NCI-H1436 (cell line): Measurements from ENCODE around the gene RAP2A.

Experiments used
- DNase-seq: peaks from one replicate; lab custom pipeline; 2025; lab: John Stamatoyannopoulos, UW

Gene RAP2A

DNA sequence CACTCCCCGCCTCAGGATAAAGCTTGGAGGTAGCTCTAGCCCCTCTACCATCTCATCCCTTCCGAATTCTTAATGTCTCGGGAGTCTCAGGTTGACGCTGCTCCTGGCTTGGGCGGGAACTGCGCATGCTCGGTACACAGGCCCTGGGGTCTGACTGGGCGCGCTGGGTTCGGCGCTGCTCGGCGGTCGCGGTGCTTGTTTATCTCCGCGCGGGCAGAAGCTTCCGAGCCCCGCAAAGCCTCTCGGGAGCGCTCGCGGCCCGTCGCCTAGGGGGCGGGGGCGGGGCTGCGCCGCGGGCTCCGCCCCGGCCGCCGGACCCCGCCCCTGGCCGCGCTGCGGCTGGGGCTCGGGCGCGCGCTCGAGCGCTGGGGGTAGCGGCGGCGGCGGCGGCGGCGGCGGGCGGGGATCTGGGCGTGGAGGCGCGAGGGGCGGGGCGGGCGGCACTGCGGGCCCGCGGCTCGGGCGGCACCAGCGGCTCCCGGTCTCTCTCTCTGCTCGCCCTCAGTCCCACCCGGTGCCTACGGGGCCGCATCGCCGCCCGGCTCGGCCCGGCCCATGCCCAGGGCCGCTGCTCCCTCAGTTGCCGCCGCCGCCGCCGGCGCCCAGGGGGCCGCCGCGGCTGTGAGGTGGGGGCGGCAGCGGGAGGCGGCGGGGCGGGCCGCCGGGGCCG lies at the start of gene RAP2A:
RAP2A (plus strand) TSS at position 443 of the 670 bp plus-strand sequence. CDS start 302 bp downstream, outside the sequence.
- DNase-seq: peak; percentile 93

DNA sequence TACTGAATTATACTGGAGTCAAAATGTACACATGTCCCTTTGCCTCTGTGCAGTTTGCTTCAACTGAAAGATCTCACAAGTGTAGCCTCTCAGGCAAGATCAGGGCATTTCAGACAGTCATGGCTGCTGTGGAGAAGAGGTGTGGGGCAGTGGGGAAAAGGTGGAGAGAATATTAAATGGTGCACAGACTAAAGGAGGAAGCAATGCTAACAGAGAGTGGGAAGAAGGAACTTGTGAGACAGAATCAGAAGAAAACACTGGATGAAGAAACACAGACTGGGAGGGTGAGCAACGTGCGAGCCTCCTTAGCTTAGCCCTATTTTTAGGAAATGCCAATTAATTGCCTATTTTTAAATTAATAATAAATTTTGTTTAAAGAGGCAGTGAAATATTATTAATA lies 49.6 kb upstream of the RAP2A start:
- no peak for DNase-seq

DNA sequence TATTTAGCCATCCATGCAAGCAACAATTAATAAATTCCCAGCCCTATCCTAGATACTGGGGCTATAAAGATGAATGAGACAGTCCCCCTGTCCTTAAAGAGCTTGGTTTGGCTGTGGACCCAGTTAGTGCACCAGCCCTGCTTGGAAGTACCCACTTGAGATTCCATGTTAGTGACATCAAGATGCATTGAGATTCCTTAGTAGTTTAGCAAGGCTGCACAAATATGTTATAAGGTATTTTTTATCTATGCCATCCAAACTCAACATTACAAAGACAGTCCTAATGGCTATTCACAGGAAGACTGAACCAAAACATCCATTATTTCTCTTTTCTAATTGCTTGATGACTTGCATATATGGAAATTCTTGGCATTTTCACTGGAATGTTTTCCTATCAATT lies 48.8 kb upstream of the RAP2A start:
- no peak for DNase-seq

DNA sequence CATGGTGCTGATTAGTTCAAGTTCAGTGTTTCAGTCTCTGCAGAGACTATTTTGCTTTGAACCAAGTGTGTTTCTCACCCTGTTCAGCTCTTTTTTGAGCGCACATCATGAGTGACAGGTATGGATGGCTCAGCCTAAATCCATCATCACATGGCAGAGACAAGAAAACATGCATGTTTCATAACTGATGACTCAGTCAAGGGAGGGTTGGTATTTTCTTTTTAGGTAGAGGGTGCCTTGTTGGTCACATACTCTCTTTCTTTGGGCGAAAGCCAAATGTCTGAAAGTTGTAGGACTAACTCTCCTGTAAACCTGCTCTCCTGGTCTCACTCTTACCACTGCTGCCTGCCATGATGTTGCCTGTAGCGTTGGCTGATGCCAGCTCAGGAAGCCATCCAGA lies 48.1 kb upstream of the RAP2A start:
- no peak for DNase-seq

DNA sequence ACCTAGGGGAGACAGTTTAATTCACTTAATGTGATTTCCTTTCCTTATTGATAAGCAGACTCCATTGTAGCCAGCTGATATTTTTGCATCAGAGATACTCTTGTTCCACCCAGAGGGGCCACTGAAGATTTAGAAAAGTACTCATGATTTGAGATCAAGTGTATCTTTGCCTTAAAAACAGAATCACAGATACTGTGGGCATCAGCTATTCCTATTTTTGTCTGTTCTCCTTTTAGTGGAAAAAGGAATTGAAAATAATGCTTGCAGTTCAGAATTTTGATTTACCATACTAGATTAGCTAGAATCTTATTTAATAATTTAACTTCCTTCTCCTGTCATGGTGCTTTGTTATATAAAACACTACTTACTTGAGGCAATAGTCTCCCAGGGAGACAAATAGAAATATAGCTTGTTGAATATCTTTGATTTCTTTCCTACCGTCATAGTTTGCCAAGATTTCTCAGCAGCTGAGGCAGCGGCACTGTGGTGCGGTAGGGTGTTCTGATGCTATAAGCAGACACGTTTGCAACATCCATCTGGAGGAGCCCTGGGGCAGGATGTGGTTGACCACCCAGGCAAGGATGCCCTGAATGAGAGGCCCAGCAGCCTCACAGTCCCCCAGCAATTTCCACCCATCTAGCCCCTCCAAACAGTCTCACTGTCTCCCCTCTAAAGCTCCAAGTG lies 47.0 kb upstream of the RAP2A start:
- DNase-seq: no peak

DNA sequence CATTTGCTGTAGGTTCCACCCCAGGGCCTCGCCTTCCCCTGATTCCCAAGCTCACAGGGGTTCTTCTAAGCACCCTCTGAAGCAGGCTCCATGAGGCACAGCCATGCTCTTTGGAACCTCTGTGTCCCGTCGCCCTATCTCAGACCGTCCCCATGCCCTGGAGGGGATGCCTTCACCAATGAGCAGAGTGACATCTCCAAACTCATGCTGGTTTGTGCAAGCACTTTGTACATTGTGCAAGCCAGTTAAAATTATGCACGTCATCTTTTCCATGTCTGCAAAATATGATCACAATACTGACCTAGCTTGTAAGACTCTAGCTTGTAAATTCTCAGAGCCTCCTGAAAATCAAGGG lies 46.5 kb upstream of the RAP2A start:
- DNase-seq: no peak

DNA sequence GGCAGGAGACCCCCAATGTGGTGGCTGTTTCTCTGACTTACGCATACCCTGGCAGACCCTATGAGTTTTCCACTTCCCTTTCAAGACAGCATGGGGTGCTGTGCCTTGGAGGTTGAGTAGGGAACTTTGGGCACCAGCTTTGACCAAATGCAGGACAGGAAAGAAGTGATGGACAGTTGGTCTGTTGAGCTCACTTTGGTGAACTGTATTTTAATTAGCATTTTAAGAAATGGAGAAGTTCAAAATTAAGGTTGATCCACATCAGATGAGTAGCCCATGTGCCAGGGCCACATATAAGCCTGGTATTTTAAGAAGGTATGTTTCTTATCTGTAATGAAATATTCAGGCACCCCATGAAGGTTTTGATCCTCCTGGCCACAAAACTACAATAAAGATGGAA lies 46.1 kb upstream of the RAP2A start:
- no peak for DNase-seq

DNA sequence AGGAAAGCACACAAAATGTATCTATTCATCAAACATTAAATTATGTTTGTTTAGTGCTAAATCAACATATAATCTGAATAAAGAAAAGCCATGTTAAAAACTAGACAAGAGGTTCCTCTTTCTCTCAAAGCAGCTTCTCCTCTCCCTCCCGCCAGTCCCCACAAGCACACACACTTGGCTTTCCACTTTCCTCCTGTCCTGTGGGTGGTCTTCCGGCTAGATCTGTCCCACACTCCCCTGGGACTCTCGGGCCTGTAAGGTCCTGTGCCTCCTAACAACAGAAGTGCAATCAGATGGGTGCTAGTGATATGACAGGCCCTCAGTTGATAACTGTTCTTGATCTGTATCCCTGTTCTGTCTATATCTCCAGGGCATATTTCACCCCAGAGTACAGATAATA lies 45.6 kb upstream of the RAP2A start:
- DNase-seq: no peak

DNA sequence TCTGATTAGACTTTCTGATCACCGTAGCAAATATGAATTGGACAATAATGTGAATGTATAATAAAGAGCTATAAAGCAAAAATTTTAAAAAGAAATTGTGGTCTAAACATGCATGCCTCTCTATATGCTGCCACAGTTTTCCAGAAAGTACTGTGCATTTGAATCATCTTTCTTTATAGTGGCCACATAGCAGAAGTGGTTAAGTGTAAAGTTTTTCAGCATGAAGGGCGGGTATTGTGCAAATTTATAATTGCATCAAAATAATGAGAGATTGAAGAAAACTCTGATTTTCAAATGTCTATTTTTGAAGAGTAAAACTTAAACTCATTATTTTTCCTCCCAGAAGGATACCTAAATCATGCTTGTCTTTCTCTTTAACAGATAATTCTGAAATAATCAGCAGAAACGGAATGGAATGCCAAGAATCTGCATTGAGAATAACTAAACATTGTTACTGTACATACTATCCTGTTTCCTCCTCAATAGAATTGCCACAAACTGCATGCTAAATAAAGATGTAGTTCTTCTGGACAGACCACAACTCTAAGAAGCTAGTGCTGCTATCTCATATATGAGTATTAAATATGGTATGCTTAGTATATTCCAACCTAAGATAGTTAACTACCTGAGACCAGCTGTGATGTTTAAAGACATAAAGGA lies 42.9 kb upstream of the RAP2A start:
- no peak for DNase-seq

DNA sequence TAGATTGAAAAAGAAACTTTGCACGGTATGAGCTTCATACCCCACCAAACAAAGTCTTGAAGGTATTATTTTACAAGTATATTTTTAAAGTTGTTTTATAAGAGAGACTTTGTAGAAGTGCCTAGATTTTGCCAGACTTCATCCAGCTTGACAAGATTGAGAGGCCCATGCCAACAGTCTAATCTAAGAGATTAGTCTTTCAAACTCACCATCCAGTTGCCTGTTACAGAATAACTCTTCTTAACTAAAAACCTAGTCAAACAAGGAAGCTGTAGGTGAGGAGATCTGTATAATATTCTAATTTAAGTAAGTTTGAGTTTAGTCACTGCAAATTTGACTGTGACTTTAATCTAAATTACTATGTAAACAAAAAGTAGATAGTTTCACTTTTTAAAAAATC lies 41.9 kb upstream of the RAP2A start:
- DNase-seq: no peak

DNA sequence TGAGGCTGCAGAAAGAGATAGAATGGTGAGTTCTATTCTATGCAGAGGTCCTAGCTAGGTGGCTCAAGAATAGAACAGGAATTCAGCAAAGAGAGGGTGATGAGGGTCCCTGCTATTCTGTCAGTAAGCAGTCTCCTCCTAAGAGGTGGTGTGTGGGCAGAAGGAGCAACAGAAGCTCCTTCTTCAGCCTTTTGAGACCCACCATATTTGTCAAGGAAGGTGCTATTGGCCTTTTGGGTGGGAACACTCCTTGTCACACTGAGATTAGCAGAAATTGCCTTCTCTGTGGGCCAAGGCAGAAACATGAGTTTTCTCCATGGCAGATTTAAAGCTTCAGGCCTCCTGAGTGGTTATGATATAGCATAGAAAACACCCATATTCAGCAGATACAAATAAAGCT lies 39.4 kb upstream of the RAP2A start:
- DNase-seq: no peak

DNA sequence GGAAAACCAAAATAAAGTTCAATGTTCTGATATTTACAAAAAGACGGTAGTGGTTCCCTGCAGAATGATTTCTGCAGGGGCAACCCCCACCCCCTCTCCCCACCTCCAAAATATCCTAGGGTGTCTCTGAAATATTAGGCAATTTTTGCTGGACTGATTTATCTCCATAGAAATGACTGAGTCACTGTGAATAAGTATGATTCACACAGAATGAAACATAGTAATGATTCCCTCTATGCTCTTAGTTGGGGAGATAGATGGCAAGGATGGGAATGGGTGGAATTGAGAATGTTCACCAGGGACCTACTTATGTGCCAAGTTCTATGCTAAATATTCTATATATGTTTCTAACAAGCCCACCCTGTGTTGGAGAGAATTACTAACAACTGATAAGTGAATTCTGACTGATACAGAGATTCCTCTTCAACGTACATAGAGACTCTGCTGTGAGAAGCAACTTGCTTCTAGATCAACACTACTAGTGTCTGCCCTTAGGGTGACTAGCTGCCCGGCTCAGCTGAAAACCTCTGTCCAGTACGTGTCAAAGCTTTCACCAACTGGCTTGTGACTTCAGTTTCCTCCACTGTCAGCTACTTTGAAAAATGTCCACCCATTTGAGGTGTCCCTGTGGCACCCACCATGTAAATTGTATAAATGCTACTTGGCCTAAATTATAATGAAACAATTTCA lies 38.4 kb upstream of the RAP2A start:
- no peak for DNase-seq

DNA sequence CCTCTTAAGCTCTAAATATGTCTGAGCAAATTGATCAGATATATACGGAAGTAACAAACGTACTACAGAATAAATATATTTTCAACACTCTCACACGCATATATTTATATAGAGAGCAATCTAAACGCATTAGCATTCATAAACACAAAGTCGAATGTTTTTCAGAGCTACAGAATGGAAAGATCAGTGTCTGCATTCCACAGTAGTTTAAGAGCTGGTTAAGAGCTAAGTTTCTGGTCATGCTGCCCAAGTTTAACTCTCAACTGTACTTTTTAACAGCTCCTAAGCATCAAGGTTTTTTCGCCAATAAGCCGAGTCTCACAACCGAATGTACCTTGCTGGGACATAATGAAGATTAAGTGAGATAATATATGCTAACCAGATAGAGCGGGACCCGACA lies 36.7 kb upstream of the RAP2A start:
- no peak for DNase-seq

DNA sequence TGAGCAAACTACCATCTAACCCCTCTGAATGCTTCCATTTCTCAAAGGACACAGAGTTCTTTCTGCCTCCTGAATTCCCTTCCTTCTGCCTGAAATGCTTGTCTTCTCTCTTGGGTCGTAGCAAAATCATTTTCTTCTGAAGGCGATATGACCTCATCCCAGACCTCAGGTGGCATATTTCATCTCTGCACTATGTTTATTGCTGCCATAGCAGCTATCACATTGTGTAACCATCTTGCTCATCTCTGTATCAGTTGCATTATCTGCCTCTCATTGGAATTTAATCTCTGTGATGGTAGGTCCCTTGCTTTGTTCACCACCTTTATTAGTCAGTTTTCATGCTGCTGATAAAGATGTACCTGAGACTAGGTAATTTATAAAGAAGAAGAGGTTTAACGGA lies 32.5 kb upstream of the RAP2A start:
- no peak for DNase-seq

DNA sequence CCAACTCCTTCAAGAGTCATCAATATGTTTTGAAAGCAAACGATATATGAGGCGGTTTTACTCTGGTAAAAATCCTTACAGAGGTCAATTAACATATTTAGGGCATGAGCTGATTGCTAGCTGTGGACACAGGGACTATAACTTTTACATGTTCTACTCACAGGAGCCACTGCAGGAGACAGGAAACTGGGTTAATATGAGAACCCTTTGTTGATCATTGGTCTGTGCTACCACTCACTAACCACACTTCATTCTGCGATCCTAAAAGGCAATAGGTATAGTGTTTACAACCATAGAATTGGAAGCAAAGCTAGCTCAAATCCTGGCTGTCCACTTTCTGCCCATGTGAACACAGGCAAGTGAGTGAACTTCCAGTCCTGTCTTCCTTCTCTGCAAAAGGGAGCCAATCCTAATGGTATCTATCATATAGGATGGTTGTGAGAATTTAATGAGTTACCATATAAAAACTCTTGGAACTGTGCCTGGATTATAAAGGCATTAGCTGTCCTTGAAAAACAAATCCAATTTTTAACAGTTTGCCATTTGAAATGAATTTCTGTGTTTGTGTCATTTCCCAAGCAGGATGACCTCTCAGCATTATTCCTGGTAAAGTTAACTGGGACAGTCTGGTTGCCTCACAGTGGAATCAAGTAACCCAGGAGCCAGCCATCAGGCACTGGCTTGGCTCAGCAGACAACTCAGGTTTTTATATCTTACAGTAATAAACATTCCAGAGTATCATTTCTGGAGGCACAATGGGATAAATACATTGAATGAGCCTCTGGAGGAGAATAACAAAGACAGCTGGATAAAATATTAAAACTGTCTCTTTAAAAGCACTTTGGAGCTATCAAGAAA lies 29.8 kb upstream of the RAP2A start:
- DNase-seq: no peak

DNA sequence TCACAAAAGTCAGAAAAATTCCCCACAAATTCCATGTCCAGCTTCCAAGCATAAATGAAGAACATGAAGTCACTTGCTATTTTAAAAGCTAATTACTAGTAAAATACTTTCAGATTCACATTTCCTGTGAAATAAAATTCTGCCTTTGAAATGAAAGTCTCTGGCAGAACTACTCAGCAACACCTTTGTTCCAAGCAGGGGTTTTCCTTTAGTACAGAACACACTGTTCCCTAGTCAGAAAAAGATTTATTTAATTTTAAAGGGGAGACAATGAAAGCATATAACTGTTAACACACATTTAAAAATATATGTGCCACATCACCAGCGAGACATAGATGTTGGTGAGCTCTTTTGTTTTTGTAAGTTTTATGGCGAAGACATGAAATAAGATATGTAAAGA lies 26.4 kb upstream of the RAP2A start:
- DNase-seq: no peak

DNA sequence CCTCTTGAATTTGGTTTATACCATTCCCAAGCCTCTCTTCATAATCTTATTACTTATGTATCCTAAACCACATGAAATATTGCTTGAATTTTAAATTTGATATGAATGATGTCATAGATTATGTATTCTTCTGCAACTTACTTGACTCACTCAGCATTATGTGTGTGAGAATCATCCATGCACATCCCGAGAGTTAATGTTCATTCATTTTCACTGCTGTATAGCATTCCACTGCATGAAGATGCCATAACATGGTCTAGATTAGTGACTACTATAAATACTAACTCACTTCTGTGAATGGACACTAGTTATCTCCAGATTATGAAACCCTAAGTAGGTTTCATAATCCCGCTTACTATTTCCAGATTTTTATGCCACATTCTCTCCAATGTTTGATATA lies 25.0 kb upstream of the RAP2A start:
- no peak for DNase-seq

DNA sequence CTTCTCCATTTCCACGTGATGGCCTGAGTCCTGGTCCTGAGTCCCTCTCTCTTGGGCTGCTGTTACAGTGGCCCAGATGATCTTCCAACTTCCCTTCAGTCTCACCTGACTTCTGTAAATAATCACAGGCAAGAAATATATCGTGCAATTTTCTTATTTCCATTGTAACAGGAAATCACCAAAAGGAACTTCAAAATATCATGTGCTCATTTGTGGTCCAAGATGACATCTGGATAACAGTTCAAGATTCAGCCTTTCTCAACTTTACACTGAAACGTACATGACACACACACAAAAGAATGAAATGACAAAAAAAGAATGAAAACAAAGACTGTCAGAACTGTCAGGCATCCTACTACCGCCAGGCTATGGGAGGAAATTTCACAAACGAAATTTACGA lies 22.0 kb upstream of the RAP2A start:
- no peak for DNase-seq

DNA sequence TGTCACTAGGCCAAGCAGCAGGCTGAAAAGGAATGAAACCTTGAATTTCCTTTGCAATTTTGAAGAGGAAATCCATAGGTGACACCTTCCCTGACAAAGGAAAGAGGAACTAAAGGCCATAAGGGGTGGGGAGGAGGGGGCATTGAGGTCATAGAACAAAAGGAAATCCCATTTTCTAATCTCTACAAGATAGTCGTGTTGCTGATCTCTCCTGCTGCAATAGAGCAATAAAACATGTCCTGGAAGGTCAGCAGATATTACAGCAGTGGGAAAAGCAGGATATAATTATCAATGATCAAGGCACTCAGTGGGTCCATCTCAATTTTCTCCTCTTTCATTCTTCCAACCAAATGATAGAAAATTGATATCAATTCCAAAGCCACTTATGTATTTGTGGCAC lies 20.3 kb upstream of the RAP2A start:
- DNase-seq: no peak

DNA sequence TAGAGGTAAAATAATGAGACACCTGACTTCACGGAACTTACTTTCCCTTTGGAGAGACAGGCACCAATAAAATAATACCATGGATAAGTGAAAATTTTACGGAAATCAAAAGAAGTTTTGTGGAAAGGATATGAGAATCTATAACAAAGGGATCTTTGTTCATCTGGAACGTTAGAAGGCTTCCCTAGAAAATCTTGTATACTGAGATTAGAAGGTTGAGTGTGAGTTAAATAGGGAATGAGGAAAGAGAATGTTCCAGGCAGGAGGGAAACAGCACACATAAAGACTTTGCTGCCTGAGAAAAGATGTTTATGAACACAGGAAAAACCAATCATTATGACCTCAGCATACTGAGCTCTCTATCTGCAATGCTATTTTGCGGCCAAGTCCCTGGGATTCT lies 19.6 kb upstream of the RAP2A start:
- DNase-seq: no peak

DNA sequence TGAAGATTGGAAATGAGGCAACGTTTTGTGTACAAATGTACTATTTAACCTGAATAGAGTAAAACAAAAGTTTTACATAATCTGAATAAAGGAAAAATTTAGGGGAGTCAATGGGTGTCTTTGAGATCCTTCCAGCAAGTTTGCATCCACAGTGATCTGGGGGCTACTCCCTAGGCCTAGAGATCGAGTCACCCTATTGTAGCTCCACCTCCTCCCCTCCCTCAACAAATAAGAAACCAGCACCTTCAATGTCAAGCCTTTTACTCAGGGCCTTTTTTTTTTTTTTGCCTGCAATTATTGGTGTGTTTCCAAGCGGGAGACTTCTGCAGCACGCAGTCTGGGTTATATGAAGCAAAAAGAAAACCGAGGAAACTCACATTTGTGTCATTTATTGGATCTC lies 16.3 kb upstream of the RAP2A start:
- no peak for DNase-seq
